Vagina (tissue), 2 donors: ENCODE results near the gene NPAS3.

Experiments
- CTCF ChIP-seq, 3 experiments: fragments of 450-650 bp in 2 of 3; fragments of 200-600 bp in 1 of 3; sonication (generic) in 1 of 3; IDR thresholded peaks; one replicate each; pipeline ENCODE4 v1.5.1; 2017 to 2019; ENCODE audit warnings: antibody characterized with exemption in 3 of 3, mild to moderate bottlenecking in 2 of 3, moderate library complexity in 2 of 3
- POLR2AphosphoS5 ChIP-seq, 2 donors: sonication (generic); formaldehyde crosslinking; IDR thresholded peaks; one replicate each; pipeline ENCODE4 v1.9.0; 2017; ENCODE audit warnings: antibody characterized with exemption in 2 of 2, mild to moderate bottlenecking in 2 of 2, low read depth in 1 of 2; ENCODE audit not compliant: insufficient read depth in 1 of 2

GRCh38 chr14:33643426-33644181 lies 704.9 kb downstream of the NPAS3 start:
- TF ChIP-seq POLR2AphosphoS5 (IDR thresholded peaks at IDR 0.05; ENCODE audit: insufficient read depth in 1 of 2, low read depth in 1 of 2) = no peak
- TF ChIP-seq CTCF (IDR thresholded peaks at IDR 0.05) = no peak
